ENCODE results near the gene SCO2.

The SCO2 gene

GRCh38 chr22:50517495-50518260, 7.7 kb downstream of the SCO2 start:
- peaks cover 40% of the 10 kb centered on the region for H3K36me3 ChIP-seq (ENCODE audit: low read depth)
- no peak for DNase-seq (ENCODE audit: low spot score)
- H3K27me3 ChIP-seq (ENCODE audit: insufficient read depth, poor library complexity, severe bottlenecking) = no peaks in the 10 kb centered on the region
- H3K27ac ChIP-seq (ENCODE audit: poor library complexity, severe bottlenecking) = no peak overlapping the region
- no peaks in the 10 kb centered on the region for H3K4me1 ChIP-seq (ENCODE audit: insufficient read depth, poor library complexity, severe bottlenecking)
- no peak for TF ChIP-seq CTCF (IDR thresholded peaks at IDR 0.05; ENCODE audit: poor library complexity, severe bottlenecking)
- ATAC-seq (ENCODE audit: low read depth) = no peak
- no peak overlapping the region for H3K4me3 ChIP-seq (ENCODE audit: severe bottlenecking)
- H3K9me3 ChIP-seq (ENCODE audit: severe bottlenecking) = no peaks in the 10 kb centered on the region

- Histone ChIP-seq H3K27ac (ENCODE audit: poor library complexity, severe bottlenecking) (no peak overlapping the region), H3K9me3 (ENCODE audit: severe bottlenecking) (no peaks in the 10 kb centered on the region), H3K4me3 (ENCODE audit: severe bottlenecking) (no peak overlapping the region), H3K36me3 (ENCODE audit: low read depth) (peaks cover 42% of the 10 kb centered on the region), H3K4me1 (ENCODE audit: insufficient read depth, poor library complexity, severe bottlenecking) (no peaks in the 10 kb centered on the region), H3K27me3 (ENCODE audit: insufficient read depth, poor library complexity, severe bottlenecking) (no peaks in the 10 kb centered on the region)
- TF ChIP-seq CTCF (IDR thresholded peaks at IDR 0.05; ENCODE audit: poor library complexity, severe bottlenecking) = no peak
- DNase-seq (ENCODE audit: low spot score) (no peak), ATAC-seq (ENCODE audit: low read depth) (no peak)
Observed at GRCh38 chr22:50516891-50517290, 8.5 kb downstream of the SCO2 start.

- Histone ChIP-seq H3K9me3 (ENCODE audit: severe bottlenecking) (no peaks in the 10 kb centered on the region), H3K27me3 (ENCODE audit: insufficient read depth, poor library complexity, severe bottlenecking) (no peaks in the 10 kb centered on the region), H3K4me3 (ENCODE audit: severe bottlenecking) (no peak overlapping the region), H3K4me1 (ENCODE audit: insufficient read depth, poor library complexity, severe bottlenecking) (no peaks in the 10 kb centered on the region), H3K27ac (ENCODE audit: poor library complexity, severe bottlenecking) (no peak overlapping the region), H3K36me3 (ENCODE audit: low read depth) (peaks cover 43% of the 10 kb centered on the region)
- no peak for ATAC-seq (ENCODE audit: low read depth)
- DNase-seq (ENCODE audit: low spot score) = no peak
- no peak for TF ChIP-seq CTCF (IDR thresholded peaks at IDR 0.05; ENCODE audit: poor library complexity, severe bottlenecking)
Observed at GRCh38 chr22:50516068-50516467, 9.3 kb downstream of the SCO2 start.

GRCh38 chr22:50513175-50513574, 12.2 kb downstream of the SCO2 start:
- H3K27me3 ChIP-seq (ENCODE audit: insufficient read depth, poor library complexity, severe bottlenecking) = no peaks in the 10 kb centered on the region
- H3K4me3 ChIP-seq (ENCODE audit: severe bottlenecking) = no peak overlapping the region
- H3K27ac ChIP-seq (ENCODE audit: poor library complexity, severe bottlenecking) = no peak overlapping the region
- ATAC-seq (ENCODE audit: low read depth) (no peak), DNase-seq (ENCODE audit: low spot score) (no peak)
- peaks cover 7% of the 10 kb centered on the region for H3K4me1 ChIP-seq (ENCODE audit: insufficient read depth, poor library complexity, severe bottlenecking)
- no peaks in the 10 kb centered on the region for H3K9me3 ChIP-seq (ENCODE audit: severe bottlenecking)
- no peak for TF ChIP-seq CTCF (IDR thresholded peaks at IDR 0.05; ENCODE audit: poor library complexity, severe bottlenecking)
- peaks cover 41% of the 10 kb centered on the region for H3K36me3 ChIP-seq (ENCODE audit: low read depth)

GRCh38 chr22:50508897-50509296, 16.5 kb downstream of the SCO2 start:
- Histone ChIP-seq H3K4me3 (ENCODE audit: severe bottlenecking) (peak overlapping the region; percentile 86), H3K9me3 (ENCODE audit: severe bottlenecking) (no peaks in the 10 kb centered on the region), H3K36me3 (ENCODE audit: low read depth) (peaks cover 36% of the 10 kb centered on the region), H3K27me3 (ENCODE audit: insufficient read depth, poor library complexity, severe bottlenecking) (no peaks in the 10 kb centered on the region), H3K27ac (ENCODE audit: poor library complexity, severe bottlenecking) (peak overlapping the region; percentile 68), H3K4me1 (ENCODE audit: insufficient read depth, poor library complexity, severe bottlenecking) (peaks cover 7% of the 10 kb centered on the region)
- no peak for TF ChIP-seq CTCF (IDR thresholded peaks at IDR 0.05; ENCODE audit: poor library complexity, severe bottlenecking)
- no peak for ATAC-seq (ENCODE audit: low read depth)
- DNase-seq (ENCODE audit: low spot score) = no peak
